H1 (cell line): ENCODE results near the gene RNPS1.

ENCODE experiments used
- CHD1 ChIP-seq: IDR thresholded peaks from 2 replicates; pipeline ENCODE4 v1.6.1; 2012; ENCODE audit warnings: low read depth, low read length, improper control_type of control experiment
- RXRA ChIP-seq: IDR thresholded peaks from 2 replicates; pipeline ENCODE4 v1.6.1; 2011; ENCODE audit warnings: low read depth, mild to moderate bottlenecking, low read length, moderate library complexity; ENCODE audit not compliant: insufficient read depth
- YY1 ChIP-seq: IDR thresholded peaks from 2 replicates; pipeline ENCODE4 v1.6.1; 2011; ENCODE audit warnings: low read depth, mild to moderate bottlenecking, low read length

GRCh38 chr16:2292221-2292620 is 24.3 kb upstream of the RNPS1 start:
- TF ChIP-seq RXRA (no peak), CHD1 (no peak), YY1 (no peak)
